Natural killer cell (primary cell): Measurements from ENCODE around the gene GJC2. TPM values are rescaled to one million over a fixed set of nuclear protein-coding genes. Genes with fewer than 3 reads are reported as not detected.

Experiments
- ATAC-seq, 3 donors: fragments of 150-1000 bp in 2 of 3; fragments of 200-7000 bp in 1 of 3; cut with Tn5 transposase; 1 replicate in 1 of 3; 2 replicates in 2 of 3; pipeline ENCODE4 v1.10.0; 2021; ENCODE audit warnings: mild to moderate bottlenecking in 2 of 3, moderate library complexity in 2 of 3
- DNase-seq, 2 donors: peaks; one replicate each; pipeline versions ENCODE4 v3.0.0 to v3.0.0-alpha.2; 2013 to 2021; ENCODE audit warnings: mixed read lengths in 1 of 2
- H3K27ac ChIP-seq: one replicate; pipeline ENCODE4 v1.5.1; 2013; ENCODE audit warnings: mild to moderate bottlenecking, low read length
- H3K27me3 ChIP-seq: one replicate; pipeline ENCODE4 v1.6.1; 2013; ENCODE audit warnings: low read length; ENCODE audit not compliant: control insufficient read depth, insufficient read depth
- H3K36me3 ChIP-seq: one replicate; pipeline ENCODE4 v1.6.1; 2013; ENCODE audit warnings: low read length; ENCODE audit not compliant: control insufficient read depth, insufficient read depth
- H3K4me1 ChIP-seq: one replicate; pipeline ENCODE4 v1.6.1; 2013; ENCODE audit warnings: low read length; ENCODE audit not compliant: control insufficient read depth, insufficient read depth
- H3K4me3 ChIP-seq: one replicate; pipeline ENCODE4 v1.5.1; 2013; ENCODE audit warnings: low read length
- H3K9me3 ChIP-seq: one replicate; pipeline ENCODE4 v1.6.1; 2013; ENCODE audit warnings: low read length; ENCODE audit not compliant: control insufficient read depth, insufficient read depth
- H3K27ac Mint-ChIP-seq, 2 donors: one replicate each; pipeline ENCODE4 v1.8.0; 2022; ENCODE audit warnings: mild to moderate bottlenecking in 2 of 2, mixed read lengths in 2 of 2, moderate library complexity in 1 of 2
- H3K27me3 Mint-ChIP-seq, 2 donors: one replicate each; pipeline ENCODE4 v1.8.0; 2022; ENCODE audit warnings: low read depth in 2 of 2, mixed read lengths in 2 of 2
- H3K36me3 Mint-ChIP-seq: one replicate; pipeline ENCODE4 v1.8.0; 2022; ENCODE audit warnings: mixed read lengths
- H3K4me1 Mint-ChIP-seq, 2 donors: one replicate each; pipeline ENCODE4 v1.8.0; 2022; ENCODE audit warnings: mixed read lengths in 2 of 2
- H3K4me3 Mint-ChIP-seq: one replicate; pipeline ENCODE4 v1.8.0; 2022; ENCODE audit warnings: mild to moderate bottlenecking, moderate library complexity, mixed read lengths
- H3K9me3 Mint-ChIP-seq, 2 donors: one replicate each; pipeline ENCODE4 v1.8.0; 2022; ENCODE audit warnings: mixed read lengths in 2 of 2
- WGBS: methylation state at CpG from one replicate; pipeline ENCODE4 v1.1.7; 2013; ENCODE audit warnings: missing lambda C conversion rate; ENCODE audit not compliant: insufficient coverage; 5-methylcytosine and 5-hydroxymethylcytosine counted together
- intact Hi-C: fragments of 100-400 bp; cut with micrococcal nuclease; formaldehyde crosslinking; loops from one replicate; pipeline ENCODE4 v1.14.2; 2022
- total RNA-seq, 4 donors: library from RNA; stranded (reverse); fragments of 120-200 nt in 1 of 4; gene quantifications; one replicate each; pipeline versions ENCODE4 v1.2.3 to v1.2.4, GENCODE V29; 2013 to 2022
- TF ChIP-seq, protein P1 (sequence below): fragments of 200-600 bp; IDR thresholded peaks from one replicate; pipeline ENCODE4 v1.8.0; 2022; ENCODE audit warnings: antibody characterized with exemption

GJC2 gene
- total RNA-seq, 3 donors from 2014 or later (not counting 1 experiment from before 2014, with no cell fraction given), result 1.0 to 2.2 (median 1.7) TPM

GRCh38 chr1:228204958-228205357 lies 55.2 kb downstream of the GJC2 start:
- no peak overlapping the region for H3K4me3 ChIP-seq

GRCh38 chr1:228205526-228206436 lies 56.1 kb downstream of the GJC2 start:
- ATAC-seq, result no peak
- intact Hi-C loops, result no loop called here
- no peak for DNase-seq
- Histone ChIP-seq H3K9me3 (no peaks in the 10 kb centered on the region), H3K36me3 (no peaks in the 10 kb centered on the region), H3K27me3 (no peaks in the 10 kb centered on the region), H3K4me1 (no peaks in the 10 kb centered on the region), H3K4me3 (no peak overlapping the region), H3K27ac (no peak overlapping the region)
- H3K4me3 Mint-ChIP-seq, result no peak overlapping the region
- H3K9me3 Mint-ChIP-seq, result no peaks in the 10 kb centered on the region
- TF ChIP-seq, protein P1, sequence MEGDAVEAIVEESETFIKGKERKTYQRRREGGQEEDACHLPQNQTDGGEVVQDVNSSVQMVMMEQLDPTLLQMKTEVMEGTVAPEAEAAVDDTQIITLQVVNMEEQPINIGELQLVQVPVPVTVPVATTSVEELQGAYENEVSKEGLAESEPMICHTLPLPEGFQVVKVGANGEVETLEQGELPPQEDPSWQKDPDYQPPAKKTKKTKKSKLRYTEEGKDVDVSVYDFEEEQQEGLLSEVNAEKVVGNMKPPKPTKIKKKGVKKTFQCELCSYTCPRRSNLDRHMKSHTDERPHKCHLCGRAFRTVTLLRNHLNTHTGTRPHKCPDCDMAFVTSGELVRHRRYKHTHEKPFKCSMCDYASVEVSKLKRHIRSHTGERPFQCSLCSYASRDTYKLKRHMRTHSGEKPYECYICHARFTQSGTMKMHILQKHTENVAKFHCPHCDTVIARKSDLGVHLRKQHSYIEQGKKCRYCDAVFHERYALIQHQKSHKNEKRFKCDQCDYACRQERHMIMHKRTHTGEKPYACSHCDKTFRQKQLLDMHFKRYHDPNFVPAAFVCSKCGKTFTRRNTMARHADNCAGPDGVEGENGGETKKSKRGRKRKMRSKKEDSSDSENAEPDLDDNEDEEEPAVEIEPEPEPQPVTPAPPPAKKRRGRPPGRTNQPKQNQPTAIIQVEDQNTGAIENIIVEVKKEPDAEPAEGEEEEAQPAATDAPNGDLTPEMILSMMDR, result no peak
- H3K4me1 Mint-ChIP-seq, result no peaks in the 10 kb centered on the region
- H3K27me3 Mint-ChIP-seq, result no peaks in the 10 kb centered on the region
- H3K27ac Mint-ChIP-seq, result no peak overlapping the region
- no peaks in the 10 kb centered on the region for H3K36me3 Mint-ChIP-seq
- WGBS, result 47% methylated on average over 15 of the region's 15 CpGs

More at GRCh38 chr1:228204958-228205357, 55.2 kb downstream of the GJC2 start:
- intact Hi-C loops, result no loop called here
- no peaks in the 10 kb centered on the region for H3K4me1 Mint-ChIP-seq
- Histone ChIP-seq H3K9me3 (no peaks in the 10 kb centered on the region), H3K4me1 (no peaks in the 10 kb centered on the region), H3K27me3 (no peaks in the 10 kb centered on the region), H3K27ac (no peak overlapping the region), H3K36me3 (no peaks in the 10 kb centered on the region)
- H3K36me3 Mint-ChIP-seq, result no peaks in the 10 kb centered on the region
- TF ChIP-seq, protein P1, result no peak
- no peaks in the 10 kb centered on the region for H3K9me3 Mint-ChIP-seq
- no peak for DNase-seq
- no peaks in the 10 kb centered on the region for H3K27me3 Mint-ChIP-seq
- no peak overlapping the region for H3K4me3 Mint-ChIP-seq
- ATAC-seq, result no peak
- 69% methylated on average over 8 of the region's 8 CpGs for WGBS
- H3K27ac Mint-ChIP-seq, result no peak overlapping the region

- H3K36me3 Mint-ChIP-seq, result no peaks in the 10 kb centered on the region
- no peaks in the 10 kb centered on the region for H3K9me3 ChIP-seq
- H3K27ac ChIP-seq, result no peak overlapping the region
- no peaks in the 10 kb centered on the region for H3K4me1 Mint-ChIP-seq
- DNase-seq (no peak), ATAC-seq (no peak)
- no peak overlapping the region for H3K4me3 ChIP-seq
- no peak overlapping the region for H3K27ac Mint-ChIP-seq
- no peaks in the 10 kb centered on the region for H3K27me3 Mint-ChIP-seq
- TF ChIP-seq, protein P1, result no peak
- intact Hi-C loops, result no loop called here
- no peaks in the 10 kb centered on the region for H3K9me3 Mint-ChIP-seq
- no peaks in the 10 kb centered on the region for H3K36me3 ChIP-seq
- 73% methylated on average over 16 of the region's 16 CpGs for WGBS
- H3K4me3 Mint-ChIP-seq, result no peak overlapping the region
- H3K27me3 ChIP-seq, result no peaks in the 10 kb centered on the region
- H3K4me1 ChIP-seq, result no peaks in the 10 kb centered on the region
These were observed 57.0 kb downstream of the GJC2 start for GRCh38 chr1:228206582-228207351.
